MG63 (cell line): ENCODE data around the gene MAPK6. TPM values are rescaled to one million over a fixed set of nuclear protein-coding genes. Genes with fewer than 3 reads are reported as not detected.
"Not testable (repeated sequence)": the region's sequence is repeated elsewhere in the genome, so short reads cannot be mapped to it uniquely, and the experiment has no call there.

Experiments used
- DNase-seq: peaks from one replicate; pipeline ENCODE4 v3.0.0-alpha.2; 2020
- H3K27me3 ChIP-seq: fragments of 250-450 bp; sonication (Bioruptor Pico); 2 replicates; pipeline ENCODE4 v1.5.1; 2020; ENCODE audit warnings: mild to moderate bottlenecking, moderate library complexity
- H3K36me3 ChIP-seq: fragments of 250-450 bp; sonication (Bioruptor Pico); 2 replicates; pipeline ENCODE4 v1.5.1; 2020; ENCODE audit warnings: mild to moderate bottlenecking, moderate library complexity
- H3K4me3 ChIP-seq: fragments of 250-450 bp; sonication (Bioruptor Pico); 2 replicates; pipeline ENCODE4 v1.5.1; 2020; ENCODE audit warnings: mild to moderate bottlenecking, moderate library complexity
- H3K9me3 ChIP-seq: fragments of 250-450 bp; sonication (Bioruptor Pico); 2 replicates; pipeline ENCODE4 v1.5.1; 2020; ENCODE audit warnings: mild to moderate bottlenecking, moderate library complexity
- total RNA-seq: library from RNA; depleted of rRNA; stranded (reverse); fragments of >200 nt; shearing (Covaris generic); gene quantifications from 2 replicates; pipeline ENCODE4 v1.2.3, GENCODE V29; 2014; ENCODE audit warnings: low replicate concordance

MAPK6 gene
- total RNA-seq, 1 experiment from 2014 or later: 36.3 TPM

DNA sequence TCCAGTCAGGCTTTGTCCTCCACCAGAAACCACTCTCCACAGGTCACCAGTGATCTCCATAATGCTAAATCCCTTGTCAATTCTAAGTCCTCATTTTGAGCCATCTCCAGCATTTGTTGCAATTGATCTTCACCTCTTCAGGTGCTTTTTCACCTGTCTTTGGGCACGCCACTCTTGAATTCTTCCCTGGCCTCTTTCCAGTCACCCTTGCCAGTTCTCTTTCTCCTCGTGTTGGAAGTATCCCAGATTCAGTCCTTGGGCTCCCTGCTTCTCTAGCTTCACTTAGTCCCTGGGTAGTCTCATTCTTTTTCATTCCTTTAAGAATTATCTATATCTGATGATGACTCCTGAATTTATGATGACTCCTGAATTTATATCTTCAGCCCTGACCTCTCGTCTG, 37.5 kb downstream of the MAPK6 start:
- peaks cover 81% of the 10 kb centered on the region for H3K36me3 ChIP-seq

DNA sequence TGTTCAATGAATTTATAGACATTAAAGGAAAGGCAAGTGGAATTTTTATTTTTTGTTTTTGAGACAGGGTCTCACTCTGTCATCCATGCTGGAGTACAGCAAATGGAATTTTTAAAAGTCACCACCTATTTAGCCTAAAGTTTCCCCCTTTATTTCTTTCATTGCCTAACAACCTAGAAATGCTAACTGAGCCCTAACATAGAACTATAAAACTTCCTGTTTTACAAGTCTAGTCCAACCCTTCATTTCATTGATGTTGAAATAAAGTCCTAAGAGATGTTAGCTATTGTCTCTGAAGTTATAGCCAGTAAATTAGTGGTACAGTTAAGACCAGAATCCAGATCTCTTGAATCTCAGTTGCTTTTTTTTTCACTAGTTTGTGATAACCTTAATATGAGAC, 39.0 kb downstream of the MAPK6 start:
- no peak overlapping the region for H3K4me3 ChIP-seq
- H3K36me3 ChIP-seq: peaks cover 82% of the 10 kb centered on the region
- no peaks in the 10 kb centered on the region for H3K9me3 ChIP-seq
- DNase-seq: no peak
- H3K27me3 ChIP-seq: no peaks in the 10 kb centered on the region

More for the DNA sequence above, 37.5 kb downstream of the MAPK6 start:
- H3K4me3 ChIP-seq: no peak overlapping the region
- no peak for DNase-seq
- H3K9me3 ChIP-seq: no peaks in the 10 kb centered on the region
- H3K27me3 ChIP-seq: no peaks in the 10 kb centered on the region

DNA sequence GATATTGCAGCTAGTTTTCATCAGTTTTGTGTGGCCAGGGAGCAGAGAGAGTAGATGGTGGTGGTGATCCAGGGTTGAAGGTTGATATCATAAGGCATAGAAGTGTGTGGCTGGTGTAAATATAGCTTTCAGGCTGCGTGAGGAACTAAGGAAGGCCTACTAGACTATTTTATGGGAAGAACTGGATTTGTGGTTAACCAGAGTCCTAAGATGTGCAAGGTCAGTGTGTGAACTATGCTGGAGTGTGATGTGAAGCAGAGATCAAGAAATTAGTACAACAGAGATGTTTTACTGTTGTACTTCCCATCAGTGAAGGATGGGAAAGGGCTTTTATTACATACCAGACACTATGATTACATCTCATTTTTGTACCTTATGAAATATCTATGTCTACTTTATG, 41.5 kb downstream of the MAPK6 start:
- peaks cover 94% of the 10 kb centered on the region for H3K36me3 ChIP-seq
- no peak overlapping the region for H3K4me3 ChIP-seq
- no peaks in the 10 kb centered on the region for H3K27me3 ChIP-seq
- no peaks in the 10 kb centered on the region for H3K9me3 ChIP-seq
- DNase-seq: no peak

DNA sequence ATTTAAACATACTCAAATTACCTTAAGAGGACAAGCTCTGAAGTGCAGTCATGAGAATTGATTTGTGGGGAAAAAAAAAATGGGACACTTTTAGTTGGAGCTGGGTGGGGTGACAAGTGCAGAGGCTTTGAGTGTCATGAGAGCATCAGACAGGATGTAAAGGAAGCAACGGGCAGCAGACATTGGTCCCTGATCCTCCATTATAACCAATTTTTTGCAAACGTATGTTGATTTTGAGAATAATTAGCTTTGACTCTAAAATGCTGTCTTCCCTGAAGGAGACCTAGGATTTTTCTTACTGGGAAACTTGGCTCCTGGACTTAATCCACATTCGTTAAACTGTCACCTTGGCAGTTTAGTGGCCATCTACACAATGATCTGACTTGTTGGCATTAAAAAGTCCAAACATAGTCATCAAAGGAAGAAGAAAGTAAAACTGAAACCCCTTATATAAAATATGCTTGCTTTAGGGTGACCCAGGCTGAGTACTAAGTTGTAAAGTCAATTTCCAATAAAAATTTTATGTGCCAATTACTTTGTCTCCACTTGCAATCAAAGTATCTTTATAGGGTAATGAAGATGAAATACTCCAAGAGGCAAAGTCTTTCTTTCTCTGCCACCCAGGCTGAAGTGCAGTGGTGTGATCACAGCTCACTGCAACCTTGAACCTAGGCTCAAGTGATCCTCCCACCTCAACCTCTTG, 48.0 kb downstream of the MAPK6 start:
- Histone ChIP-seq H3K4me3 (no peak overlapping the region), H3K9me3 (no peaks in the 10 kb centered on the region), H3K27me3 (no peaks in the 10 kb centered on the region), H3K36me3 (peaks cover 38% of the 10 kb centered on the region)
- DNase-seq: no peak

DNA sequence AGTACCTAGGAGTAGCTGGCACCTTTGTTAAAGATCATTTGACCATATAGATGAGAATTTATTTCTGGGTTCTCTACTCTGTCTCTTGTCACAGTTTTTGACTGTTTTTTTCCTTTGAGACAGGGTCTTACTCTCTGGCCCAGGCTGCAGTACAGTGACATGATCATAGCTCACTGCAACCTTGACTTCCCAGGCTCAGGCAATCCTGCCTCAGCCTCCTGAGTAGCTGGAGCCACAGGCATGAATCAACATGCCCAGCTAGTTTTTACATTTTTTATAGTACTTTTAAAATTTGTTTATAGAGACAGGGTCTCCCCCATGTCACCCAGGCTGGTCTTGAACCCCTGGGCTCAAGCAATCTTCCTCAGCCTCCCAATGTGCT, 48.5 kb downstream of the MAPK6 start:
- no peaks in the 10 kb centered on the region for H3K27me3 ChIP-seq
- H3K4me3 ChIP-seq: no peak overlapping the region
- DNase-seq: no peak
- peaks cover 33% of the 10 kb centered on the region for H3K36me3 ChIP-seq
- H3K9me3 ChIP-seq: no peaks in the 10 kb centered on the region

DNA sequence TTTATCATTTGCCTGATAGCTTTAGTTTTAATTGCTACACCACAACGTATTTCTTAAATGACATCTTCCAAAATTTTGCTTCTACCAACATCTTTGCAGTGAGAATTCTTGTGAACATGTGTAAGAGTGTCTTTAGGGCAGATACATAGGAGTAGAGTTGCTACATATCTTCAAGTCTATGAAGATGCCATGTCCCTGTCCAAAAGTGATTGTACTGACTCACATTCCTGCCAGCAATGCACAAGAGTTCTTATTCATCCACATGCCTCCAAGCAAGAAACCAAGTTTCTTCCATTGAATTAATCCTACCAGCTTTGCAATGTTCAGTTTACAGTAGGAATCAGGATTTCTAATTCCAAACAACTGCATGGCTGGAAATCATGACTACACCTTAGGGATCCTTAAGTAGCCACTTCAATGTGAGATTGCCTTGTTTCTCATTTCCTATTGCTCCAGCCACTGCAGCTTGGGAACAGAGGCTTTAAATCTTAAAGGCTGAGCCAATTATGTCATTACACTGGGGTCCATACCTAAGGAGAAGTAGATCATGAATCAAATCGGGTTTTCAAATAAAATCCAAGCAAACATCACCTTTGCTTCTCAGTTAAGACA, 49.1 kb downstream of the MAPK6 start:
- peaks cover 27% of the 10 kb centered on the region for H3K36me3 ChIP-seq
- H3K9me3 ChIP-seq: no peaks in the 10 kb centered on the region
- no peak overlapping the region for H3K4me3 ChIP-seq
- H3K27me3 ChIP-seq: no peaks in the 10 kb centered on the region
- no peak for DNase-seq

DNA sequence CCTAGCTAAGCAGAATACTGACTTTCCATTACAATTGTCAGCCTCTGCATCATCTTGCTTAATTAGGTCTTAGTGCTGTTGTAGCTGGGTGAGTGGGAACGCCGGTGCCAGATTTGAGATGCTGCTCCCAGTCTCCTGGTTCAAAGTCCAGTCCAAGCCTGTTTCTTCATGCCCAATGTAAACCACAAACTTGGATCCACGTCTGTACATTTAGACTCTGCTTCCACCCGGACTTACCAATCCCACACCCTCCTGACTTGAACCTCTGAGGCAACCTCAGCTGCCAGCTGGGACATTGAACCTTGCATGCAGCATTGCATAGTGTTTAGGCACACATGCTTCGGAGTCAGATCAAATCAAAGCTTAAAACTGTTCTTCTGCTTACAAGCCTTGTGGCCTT, 50.5 kb downstream of the MAPK6 start:
- no peak overlapping the region for H3K4me3 ChIP-seq
- DNase-seq: peak; percentile 49
- H3K9me3 ChIP-seq: no peaks in the 10 kb centered on the region
- H3K27me3 ChIP-seq: no peaks in the 10 kb centered on the region
- H3K36me3 ChIP-seq: peaks cover 14% of the 10 kb centered on the region

DNA sequence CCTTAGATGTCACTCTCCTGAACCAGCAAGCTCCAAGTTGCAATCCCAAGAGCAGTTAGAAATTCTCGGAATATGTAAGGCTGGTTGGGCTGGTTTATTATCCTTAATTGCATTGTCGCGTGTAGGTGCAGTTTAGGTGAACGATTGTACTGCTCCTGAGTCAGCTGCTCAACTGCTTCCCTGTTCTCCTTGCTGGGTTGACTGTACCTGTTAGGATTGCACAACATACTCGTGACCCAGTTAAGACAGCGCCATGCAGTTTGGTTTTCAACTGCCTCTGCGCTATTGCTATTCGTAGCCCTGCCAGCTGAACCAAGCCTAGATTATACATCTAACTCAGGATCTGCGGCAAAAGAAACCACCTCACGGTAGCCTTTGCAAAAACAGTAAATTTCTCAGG, 52.6 kb downstream of the MAPK6 start:
- no peaks in the 10 kb centered on the region for H3K27me3 ChIP-seq
- H3K9me3 ChIP-seq: no peaks in the 10 kb centered on the region
- DNase-seq: no peak
- no peaks in the 10 kb centered on the region for H3K36me3 ChIP-seq
- H3K4me3 ChIP-seq: no peak overlapping the region

DNA sequence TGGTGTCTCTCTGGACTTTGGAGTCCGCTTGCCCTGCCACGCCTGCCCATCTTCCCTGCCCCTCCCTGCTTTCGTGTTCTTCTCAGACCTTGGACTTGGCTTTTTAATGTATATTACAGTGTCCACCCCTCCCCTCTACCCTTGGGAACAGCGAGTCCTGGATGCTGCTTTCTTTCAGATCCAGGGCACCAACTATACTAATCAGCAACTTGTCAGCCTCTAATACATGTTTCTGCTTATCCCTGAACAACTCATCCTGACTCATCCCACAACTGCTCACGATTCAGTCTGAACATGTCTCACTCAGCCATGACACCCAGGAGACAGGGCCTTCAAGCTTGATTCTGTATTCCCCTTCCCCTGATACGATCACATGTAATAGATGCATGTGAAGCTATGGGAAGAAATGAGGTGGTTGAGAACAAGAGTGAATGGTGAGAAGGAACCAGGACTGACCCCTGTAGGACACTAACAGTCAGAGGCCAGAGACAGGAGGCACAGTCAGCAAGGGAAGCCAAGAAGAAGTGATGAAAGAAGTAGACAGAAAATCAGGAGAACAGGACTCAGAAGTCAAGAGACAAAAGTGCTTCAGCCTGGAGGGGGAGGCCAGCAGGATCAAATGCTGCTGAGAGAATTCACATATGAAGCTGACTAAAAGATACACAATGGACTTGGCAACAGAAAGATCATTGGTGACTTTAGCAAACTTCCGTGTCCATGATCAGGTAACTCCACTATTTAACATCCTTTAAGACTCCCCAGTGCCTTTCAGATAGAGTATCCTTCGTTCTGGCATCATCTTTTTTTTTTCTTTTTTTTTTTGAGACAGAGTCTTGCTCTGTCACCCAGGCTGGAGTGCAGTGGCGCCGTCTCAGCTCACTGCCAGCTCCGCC, 58.1 kb downstream of the MAPK6 start:
- peak; percentile 81 for DNase-seq
- no peaks in the 10 kb centered on the region for H3K9me3 ChIP-seq
- no peaks in the 10 kb centered on the region for H3K27me3 ChIP-seq
- H3K36me3 ChIP-seq: no peaks in the 10 kb centered on the region
- H3K4me3 ChIP-seq: no peak overlapping the region

DNA sequence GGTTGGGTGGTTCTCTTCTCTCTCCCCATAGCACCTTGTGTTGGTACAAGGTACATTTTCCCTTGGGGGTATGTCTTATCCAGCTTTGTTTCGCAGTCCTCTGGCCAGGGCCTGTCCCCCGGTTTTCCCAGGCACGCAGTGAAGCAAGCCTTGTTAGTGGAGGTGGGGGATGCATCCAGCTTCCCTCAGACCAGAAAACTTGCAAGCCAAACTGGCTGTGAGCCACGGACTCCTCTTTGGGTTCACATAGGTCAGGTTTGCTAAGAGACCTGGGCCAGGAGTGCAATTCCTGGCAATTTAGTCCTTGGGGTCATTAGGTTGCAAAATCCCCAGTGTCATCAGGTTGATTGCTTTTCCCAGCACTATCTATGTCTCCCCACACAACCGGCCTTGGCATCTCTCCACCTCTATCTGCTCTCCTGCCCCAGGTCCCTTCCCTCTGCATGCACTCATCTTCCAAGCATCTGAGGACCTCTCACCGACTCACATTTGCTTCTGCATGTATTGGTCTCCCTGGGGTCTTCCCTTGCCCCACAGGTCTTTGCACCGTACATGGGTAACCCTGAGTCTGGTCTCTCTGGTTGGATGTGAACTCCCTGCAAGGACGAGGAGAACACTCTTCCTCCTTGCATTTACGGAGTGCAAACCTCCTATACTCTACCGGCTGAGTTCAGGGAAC, 59.3 kb downstream of the MAPK6 start:
- H3K36me3 ChIP-seq: no peaks in the 10 kb centered on the region
- no peak for DNase-seq

DNA sequence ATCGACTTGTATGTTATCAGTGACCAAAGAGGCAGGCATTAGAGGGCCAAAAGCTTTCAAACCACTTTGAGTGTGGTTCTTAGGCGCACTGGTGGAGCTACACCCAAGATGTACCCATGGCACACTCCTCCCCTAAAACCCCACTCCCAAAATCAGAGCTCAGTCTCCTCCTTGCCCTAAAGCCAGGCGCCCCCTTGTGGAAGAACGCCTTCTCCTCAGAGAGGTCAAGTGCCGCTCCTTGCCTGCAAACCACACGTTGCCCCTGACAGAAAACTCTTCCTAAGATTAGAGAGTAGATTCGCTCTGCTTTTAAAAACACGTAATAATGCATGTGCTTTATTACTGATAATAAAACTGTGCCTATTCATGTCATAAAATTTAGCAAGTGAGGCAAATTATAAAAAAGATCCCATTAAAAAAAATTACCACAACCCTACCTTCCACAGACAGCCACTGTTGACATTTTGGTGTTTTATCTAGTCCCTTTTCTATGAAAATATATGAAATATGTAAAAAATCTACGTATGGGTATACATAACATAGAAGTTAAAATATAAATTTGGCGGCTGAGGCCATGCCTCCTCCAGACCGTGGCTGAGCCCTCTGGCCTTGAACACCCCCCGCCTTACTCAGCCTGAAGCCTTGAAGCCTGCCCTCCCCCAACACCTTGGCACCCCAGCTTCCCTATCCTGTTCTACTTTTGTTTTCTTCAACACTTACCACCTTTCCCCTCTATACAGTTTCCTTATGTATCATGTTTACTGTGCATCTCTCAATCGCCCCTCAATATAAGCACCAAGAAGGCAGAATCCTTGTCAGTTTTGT, 60.1 kb downstream of the MAPK6 start:
- Histone ChIP-seq H3K4me3 (no peak overlapping the region), H3K9me3 (no peaks in the 10 kb centered on the region), H3K36me3 (no peaks in the 10 kb centered on the region), H3K27me3 (no peaks in the 10 kb centered on the region)
- DNase-seq: peak; percentile 69

More for the DNA sequence above, 59.3 kb downstream of the MAPK6 start:
- H3K9me3 ChIP-seq: no peaks in the 10 kb centered on the region
- H3K27me3 ChIP-seq: no peaks in the 10 kb centered on the region
- H3K4me3 ChIP-seq: no peak overlapping the region

DNA sequence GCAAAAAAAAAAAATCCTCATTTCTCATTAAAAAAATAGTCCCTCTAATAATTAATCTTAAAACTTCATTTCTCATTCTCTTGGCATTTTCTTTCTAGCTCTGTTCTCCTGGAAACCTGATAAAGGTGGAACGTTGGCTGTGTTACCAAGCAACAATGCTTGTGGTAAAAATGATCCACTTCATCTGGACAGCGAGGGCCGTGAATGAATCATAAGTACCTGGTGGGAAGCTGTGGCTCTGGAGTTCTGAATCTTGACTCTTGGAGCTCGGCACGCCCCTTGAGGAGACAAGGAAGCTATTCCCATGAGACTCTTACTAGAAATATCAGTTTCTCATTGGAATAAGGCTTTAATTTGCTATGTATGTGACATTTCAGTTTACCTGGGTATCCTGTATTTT, 61.0 kb downstream of the MAPK6 start:
- H3K27me3 ChIP-seq: no peaks in the 10 kb centered on the region
- no peak for DNase-seq
- no peak overlapping the region for H3K4me3 ChIP-seq
- no peaks in the 10 kb centered on the region for H3K36me3 ChIP-seq
- H3K9me3 ChIP-seq: no peaks in the 10 kb centered on the region; the same call in 1 of the 2 replicates

DNA sequence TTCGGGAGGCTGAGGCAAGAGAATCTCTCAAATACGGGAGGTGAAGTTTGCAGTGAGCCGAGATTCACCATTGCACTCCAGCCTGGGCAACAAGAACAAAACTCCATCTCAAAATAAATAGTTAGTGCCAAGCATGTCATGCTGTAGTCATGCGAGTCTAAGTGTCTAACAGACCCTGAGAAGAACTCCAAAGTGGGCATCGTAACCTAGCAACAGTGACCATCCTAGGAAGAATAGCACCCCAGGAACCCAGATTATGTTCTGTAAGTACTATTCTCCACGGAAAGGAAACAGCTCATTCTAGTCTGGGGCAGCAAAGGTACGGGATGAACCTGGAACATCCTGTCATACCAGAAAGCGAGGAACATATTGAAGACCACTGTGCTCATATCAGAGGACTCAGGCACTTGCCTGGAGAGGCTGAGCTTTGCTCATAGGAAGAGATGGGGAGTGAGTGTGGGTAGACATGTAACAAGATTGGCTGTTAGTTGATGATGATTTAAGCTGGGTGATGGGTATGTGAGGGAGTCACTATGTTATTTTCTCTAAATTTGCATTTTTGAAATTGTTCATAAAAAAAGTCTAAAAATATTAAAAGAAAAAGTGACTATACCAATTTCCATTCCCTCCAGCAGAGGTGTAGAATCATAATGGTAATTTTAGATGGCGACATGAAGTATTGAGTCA, 61.8 kb downstream of the MAPK6 start:
- H3K36me3 ChIP-seq: no peaks in the 10 kb centered on the region
- peaks cover 3% of the 10 kb centered on the region for H3K9me3 ChIP-seq
- no peak overlapping the region for H3K4me3 ChIP-seq
- no peaks in the 10 kb centered on the region for H3K27me3 ChIP-seq
- no peak for DNase-seq

DNA sequence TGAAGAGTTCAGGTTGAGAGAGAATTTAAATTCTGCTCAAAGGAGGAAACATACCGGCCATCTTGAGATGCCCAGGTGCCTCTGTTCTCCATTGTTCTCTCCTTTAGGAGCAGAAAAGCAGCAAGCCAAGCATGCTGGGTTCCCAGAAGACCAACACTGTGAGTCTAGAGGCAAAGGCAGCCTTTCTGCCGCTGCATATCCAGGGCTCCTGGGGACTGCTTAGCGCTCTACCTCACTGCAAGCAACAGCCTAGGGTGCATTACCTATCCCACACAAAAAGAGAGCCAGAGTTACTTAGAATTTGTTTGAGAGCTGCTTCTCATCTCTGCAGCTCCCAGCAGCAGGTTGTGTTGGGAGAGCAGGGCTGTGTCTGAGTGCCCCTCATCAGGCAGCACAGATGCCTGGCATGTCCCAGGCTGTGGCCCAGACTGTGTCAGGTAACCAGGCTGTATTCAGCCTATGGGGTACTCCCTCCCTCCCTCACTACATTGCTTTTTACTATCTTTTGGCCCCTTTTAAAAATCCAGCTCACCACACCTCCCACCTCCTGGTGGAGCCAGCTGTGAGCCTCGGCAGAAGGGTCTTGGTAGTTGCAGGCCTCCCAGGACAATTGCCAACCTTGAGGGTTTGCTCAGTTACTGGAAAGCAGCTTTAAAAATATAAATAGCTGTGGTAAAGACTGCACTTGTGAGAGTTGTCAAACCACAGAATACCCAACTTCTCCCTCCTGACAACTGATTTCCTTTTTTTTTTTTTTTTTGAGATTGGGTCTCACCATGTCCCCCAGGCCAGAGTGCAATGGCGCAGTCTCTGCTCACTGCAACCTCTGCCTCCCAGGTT, 63.4 kb downstream of the MAPK6 start:
- Histone ChIP-seq H3K4me3 (no peak overlapping the region), H3K36me3 (no peaks in the 10 kb centered on the region), H3K27me3 (no peaks in the 10 kb centered on the region), H3K9me3 (peaks cover 18% of the 10 kb centered on the region)
- DNase-seq: peak; percentile 13

DNA sequence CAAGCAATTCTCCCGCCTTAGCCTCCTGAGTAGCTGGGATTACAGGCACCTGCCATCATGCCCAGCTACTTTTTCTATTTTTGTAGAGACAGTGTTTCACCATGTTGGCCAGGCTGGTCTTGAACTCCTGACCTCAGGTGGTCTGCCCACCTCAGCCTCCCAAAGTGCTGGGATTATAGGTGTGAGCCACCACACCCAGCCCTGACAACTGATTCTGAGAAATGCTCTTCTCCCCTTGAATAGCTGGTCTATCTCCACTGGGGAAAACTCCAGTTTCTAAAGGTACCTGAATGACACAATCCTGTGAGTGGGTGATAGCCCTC, 64.0 kb downstream of the MAPK6 start:
- not testable (repeated sequence) for DNase-seq, H3K27me3 ChIP-seq
- peaks cover 22% of the 10 kb centered on the region for H3K9me3 ChIP-seq

More for the DNA sequence above, 64.0 kb downstream of the MAPK6 start:
- not testable (repeated sequence) for H3K4me3 ChIP-seq, H3K36me3 ChIP-seq
